ENCODE data around the gene PIP5KL1.

PIP5KL1 gene

GRCh38 chr9:127912296-127912695 is 18.3 kb downstream of the PIP5KL1 start:
- H3K9me3 ChIP-seq (ENCODE audit: low read depth, low read length): no peaks in the 10 kb centered on the region
- H3K4me3 ChIP-seq: no peak overlapping the region
- TF ChIP-seq EZH2 (IDR thresholded peaks at IDR 0.05): no peak
- TF ChIP-seq FOXP2 (optimal IDR thresholded peaks at IDR 0.05; ENCODE audit: control extremely low read depth, extremely low read length, insufficient read depth): no peak
- TF ChIP-seq POLR2AphosphoS5 (IDR thresholded peaks at IDR 0.05; ENCODE audit: borderline replicate concordance, low read depth, low read length): no peak
- H3K36me3 ChIP-seq (ENCODE audit: insufficient read depth, low read length): no peaks in the 10 kb centered on the region
- no peak overlapping the region for H3K9ac ChIP-seq (ENCODE audit: insufficient read length)
- no peak for DNase-seq (ENCODE audit: low read depth, low spot score)
- no peak overlapping the region for H3K27ac ChIP-seq

GRCh38 chr9:127910613-127911205 is 19.9 kb downstream of the PIP5KL1 start:
- no peaks in the 10 kb centered on the region for H3K36me3 ChIP-seq (ENCODE audit: insufficient read depth, low read length)
- H3K4me3 ChIP-seq: no peak overlapping the region
- TF ChIP-seq EZH2 (IDR thresholded peaks at IDR 0.05) (no peak), FOXP2 (optimal IDR thresholded peaks at IDR 0.05; ENCODE audit: control extremely low read depth, extremely low read length, insufficient read depth) (no peak), POLR2AphosphoS5 (IDR thresholded peaks at IDR 0.05; ENCODE audit: borderline replicate concordance, low read depth, low read length) (no peak)
- DNase-seq (ENCODE audit: low read depth, low spot score): no peak
- H3K9ac ChIP-seq (ENCODE audit: insufficient read length): no peak overlapping the region
- H3K9me3 ChIP-seq (ENCODE audit: low read depth, low read length): no peaks in the 10 kb centered on the region
- H3K27ac ChIP-seq: no peak overlapping the region

- Histone ChIP-seq H3K4me3 (no peak overlapping the region), H3K9ac (ENCODE audit: insufficient read length) (no peak overlapping the region), H3K36me3 (ENCODE audit: insufficient read depth, low read length) (no peaks in the 10 kb centered on the region), H3K27ac (no peak overlapping the region), H3K9me3 (ENCODE audit: low read depth, low read length) (no peaks in the 10 kb centered on the region)
- DNase-seq (ENCODE audit: low read depth, low spot score): no peak
- no peak for TF ChIP-seq FOXP2 (optimal IDR thresholded peaks at IDR 0.05; ENCODE audit: control extremely low read depth, extremely low read length, insufficient read depth)
- TF ChIP-seq EZH2 (IDR thresholded peaks at IDR 0.05): no peak
- no peak for TF ChIP-seq POLR2AphosphoS5 (IDR thresholded peaks at IDR 0.05; ENCODE audit: borderline replicate concordance, low read depth, low read length)
These were observed 20.7 kb downstream of the PIP5KL1 start for GRCh38 chr9:127909839-127910273.

- H3K9ac ChIP-seq (ENCODE audit: insufficient read length): no peak overlapping the region
- TF ChIP-seq EZH2 (IDR thresholded peaks at IDR 0.05) (no peak), FOXP2 (optimal IDR thresholded peaks at IDR 0.05; ENCODE audit: control extremely low read depth, extremely low read length, insufficient read depth) (no peak), POLR2AphosphoS5 (IDR thresholded peaks at IDR 0.05; ENCODE audit: borderline replicate concordance, low read depth, low read length) (no peak)
- H3K4me3 ChIP-seq: no peak overlapping the region
- DNase-seq (ENCODE audit: low read depth, low spot score): no peak
- no peak overlapping the region for H3K27ac ChIP-seq
- H3K36me3 ChIP-seq (ENCODE audit: insufficient read depth, low read length): no peaks in the 10 kb centered on the region
- H3K9me3 ChIP-seq (ENCODE audit: low read depth, low read length): no peaks in the 10 kb centered on the region
These were observed 22.0 kb downstream of the PIP5KL1 start for GRCh38 chr9:127908660-127908926.

GRCh38 chr9:127907867-127908659 is 22.5 kb downstream of the PIP5KL1 start:
- no peaks in the 10 kb centered on the region for H3K36me3 ChIP-seq (ENCODE audit: insufficient read depth, low read length)
- H3K27ac ChIP-seq: no peak overlapping the region
- DNase-seq (ENCODE audit: low read depth, low spot score): no peak
- no peak overlapping the region for H3K9ac ChIP-seq (ENCODE audit: insufficient read length)
- no peak for TF ChIP-seq FOXP2 (optimal IDR thresholded peaks at IDR 0.05; ENCODE audit: control extremely low read depth, extremely low read length, insufficient read depth)
- no peak for TF ChIP-seq POLR2AphosphoS5 (IDR thresholded peaks at IDR 0.05; ENCODE audit: borderline replicate concordance, low read depth, low read length)
- TF ChIP-seq EZH2 (IDR thresholded peaks at IDR 0.05): no peak
- no peaks in the 10 kb centered on the region for H3K9me3 ChIP-seq (ENCODE audit: low read depth, low read length)
- H3K4me3 ChIP-seq: no peak overlapping the region

- H3K4me3 ChIP-seq: no peak overlapping the region
- no peaks in the 10 kb centered on the region for H3K9me3 ChIP-seq (ENCODE audit: low read depth, low read length)
- DNase-seq (ENCODE audit: low read depth, low spot score): no peak
- no peak overlapping the region for H3K9ac ChIP-seq (ENCODE audit: insufficient read length)
- no peak for TF ChIP-seq POLR2AphosphoS5 (IDR thresholded peaks at IDR 0.05; ENCODE audit: borderline replicate concordance, low read depth, low read length)
- TF ChIP-seq EZH2 (IDR thresholded peaks at IDR 0.05): no peak
- no peak for TF ChIP-seq FOXP2 (optimal IDR thresholded peaks at IDR 0.05; ENCODE audit: control extremely low read depth, extremely low read length, insufficient read depth)
- H3K27ac ChIP-seq: no peak overlapping the region
- H3K36me3 ChIP-seq (ENCODE audit: insufficient read depth, low read length): no peaks in the 10 kb centered on the region
These were observed 24.8 kb downstream of the PIP5KL1 start for GRCh38 chr9:127905788-127906191.

GRCh38 chr9:127905004-127905728 is 25.4 kb downstream of the PIP5KL1 start:
- Histone ChIP-seq H3K9ac (ENCODE audit: insufficient read length) (no peak overlapping the region), H3K27ac (no peak overlapping the region), H3K9me3 (ENCODE audit: low read depth, low read length) (no peaks in the 10 kb centered on the region), H3K4me3 (no peak overlapping the region), H3K36me3 (ENCODE audit: insufficient read depth, low read length) (no peaks in the 10 kb centered on the region)
- TF ChIP-seq EZH2 (IDR thresholded peaks at IDR 0.05) (no peak), FOXP2 (optimal IDR thresholded peaks at IDR 0.05; ENCODE audit: control extremely low read depth, extremely low read length, insufficient read depth) (no peak), POLR2AphosphoS5 (IDR thresholded peaks at IDR 0.05; ENCODE audit: borderline replicate concordance, low read depth, low read length) (no peak)
- no peak for DNase-seq (ENCODE audit: low read depth, low spot score)

GRCh38 chr9:127904561-127905003 is 26.0 kb downstream of the PIP5KL1 start:
- no peak overlapping the region for H3K27ac ChIP-seq
- no peak overlapping the region for H3K9ac ChIP-seq (ENCODE audit: insufficient read length)
- no peaks in the 10 kb centered on the region for H3K36me3 ChIP-seq (ENCODE audit: insufficient read depth, low read length)
- no peaks in the 10 kb centered on the region for H3K9me3 ChIP-seq (ENCODE audit: low read depth, low read length)
- H3K4me3 ChIP-seq: no peak overlapping the region
- TF ChIP-seq FOXP2 (optimal IDR thresholded peaks at IDR 0.05; ENCODE audit: control extremely low read depth, extremely low read length, insufficient read depth) (no peak), POLR2AphosphoS5 (IDR thresholded peaks at IDR 0.05; ENCODE audit: borderline replicate concordance, low read depth, low read length) (no peak), EZH2 (IDR thresholded peaks at IDR 0.05) (no peak)
- DNase-seq (ENCODE audit: low read depth, low spot score): no peak

Measured in SK-N-MC (cell line).